Measurements from ENCODE around the gene NOD1. TPM values are rescaled to one million over a fixed set of nuclear protein-coding genes. Genes with fewer than 3 reads are reported as not detected.
"Not testable (repeated sequence)": the region's sequence is repeated elsewhere in the genome, so short reads cannot be mapped to it uniquely, and the experiment has no call there.

Gene NOD1
- polyA plus RNA-seq, 6 donors from 2014 or later, result 7.0 to 16.8 (median 8.6) TPM

GRCh38 chr7:30406664-30407425 is 71.7 kb downstream of the NOD1 start:
- peaks cover 20 to 26% (median 21%) of the 10 kb centered on the region in 3 donors for H3K4me1 Mint-ChIP-seq
- H3K27ac Mint-ChIP-seq, result no peak overlapping the region
- no peaks in the 10 kb centered on the region for H3K9me3 Mint-ChIP-seq

GRCh38 chr7:30405179-30405578 is 73.4 kb downstream of the NOD1 start:
- ATAC-seq (ENCODE audit: low read depth in 2 of 2), result no peak
- no peak for DNase-seq
- Mint-ChIP-seq H3K9me3 (peaks cover 0 to 2% (median 0%) of the 10 kb centered on the region in 7 donors), H3K4me3 (no peak overlapping the region), H3K27ac (no peak overlapping the region), H3K4me1 (peaks cover 4 to 17% (median 8%) of the 10 kb centered on the region in 3 donors), H3K27me3 (no peaks in the 10 kb centered on the region), H3K36me3 (peaks cover 4 to 16% of the 10 kb centered on the region in 2 donors)

More at GRCh38 chr7:30406664-30407425, 71.7 kb downstream of the NOD1 start:
- DNase-seq, result no peak
- H3K36me3 Mint-ChIP-seq, result peaks cover 4 to 16% of the 10 kb centered on the region in 2 donors
- no peak for ATAC-seq (ENCODE audit: low read depth in 2 of 2)
- H3K4me3 Mint-ChIP-seq, result no peak overlapping the region
- H3K27me3 Mint-ChIP-seq, result no peaks in the 10 kb centered on the region

- peaks cover 4 to 16% of the 10 kb centered on the region in 2 donors for H3K36me3 Mint-ChIP-seq
- H3K4me1 Mint-ChIP-seq, result peaks cover 0 to 7% (median 4%) of the 10 kb centered on the region in 3 donors
- no peak overlapping the region for H3K27ac Mint-ChIP-seq
- peaks cover 0 to 2% (median 0%) of the 10 kb centered on the region in 7 donors for H3K9me3 Mint-ChIP-seq
- no peak for ATAC-seq (ENCODE audit: low read depth in 2 of 2)
- no peaks in the 10 kb centered on the region for H3K27me3 Mint-ChIP-seq
- DNase-seq, result no peak
- H3K4me3 Mint-ChIP-seq, result no peak overlapping the region
These were observed 75.1 kb downstream of the NOD1 start for GRCh38 chr7:30403477-30403876.

GRCh38 chr7:30396389-30396788 is 82.2 kb downstream of the NOD1 start:
- no peaks in the 10 kb centered on the region for H3K36me3 Mint-ChIP-seq
- peaks cover 0 to 2% (median 0%) of the 10 kb centered on the region in 7 donors for H3K9me3 Mint-ChIP-seq
- no peak overlapping the region for H3K4me3 Mint-ChIP-seq
- peaks cover 0 to 4% (median 0%) of the 10 kb centered on the region in 3 donors for H3K4me1 Mint-ChIP-seq
- no peaks in the 10 kb centered on the region for H3K27me3 Mint-ChIP-seq
- peak overlapping the region in 3 of 6 donors; percentile 0 to 8 (median 1) for H3K27ac Mint-ChIP-seq
- peak in 1 of 2 donors; percentile 27 for ATAC-seq (ENCODE audit: low read depth in 2 of 2)
- no peak for DNase-seq

- DNase-seq (no peak), ATAC-seq (ENCODE audit: low read depth in 2 of 2) (no peak)
- Mint-ChIP-seq H3K4me3 (no peak overlapping the region), H3K4me1 (peaks cover 0 to 4% (median 0%) of the 10 kb centered on the region in 3 donors), H3K9me3 (peaks cover 0 to 2% (median 0%) of the 10 kb centered on the region in 7 donors), H3K27me3 (no peaks in the 10 kb centered on the region), H3K36me3 (no peaks in the 10 kb centered on the region), H3K27ac (no peak overlapping the region)
These were observed 82.9 kb downstream of the NOD1 start for GRCh38 chr7:30395676-30396075.

GRCh38 chr7:30391806-30392205 is 86.8 kb downstream of the NOD1 start:
- Mint-ChIP-seq H3K27me3 (no peaks in the 10 kb centered on the region), H3K4me3 (no peak overlapping the region), H3K4me1 (peaks cover 5 to 11% (median 11%) of the 10 kb centered on the region in 3 donors), H3K36me3 (peaks cover 0 to 12% of the 10 kb centered on the region in 2 donors), H3K27ac (no peak overlapping the region), H3K9me3 (no peaks in the 10 kb centered on the region)
- DNase-seq, result no peak
- ATAC-seq (ENCODE audit: low read depth in 2 of 2), result no peak

GRCh38 chr7:30390736-30391636 is 87.6 kb downstream of the NOD1 start:
- DNase-seq, result no peak
- Mint-ChIP-seq H3K27ac (peak overlapping the region in 1 of 6 donors; percentile 33), H3K36me3 (peaks cover 0 to 12% of the 10 kb centered on the region in 2 donors), H3K27me3 (no peaks in the 10 kb centered on the region), H3K4me3 (no peak overlapping the region), H3K9me3 (no peaks in the 10 kb centered on the region), H3K4me1 (peaks cover 5 to 12% (median 6%) of the 10 kb centered on the region in 3 donors)
- no peak for ATAC-seq (ENCODE audit: low read depth in 2 of 2)

- H3K4me1 Mint-ChIP-seq, result peaks cover 5 to 12% (median 6%) of the 10 kb centered on the region in 3 donors
- no peak for ATAC-seq (ENCODE audit: low read depth in 2 of 2)
- H3K27me3 Mint-ChIP-seq, result no peaks in the 10 kb centered on the region
- H3K9me3 Mint-ChIP-seq, result no peaks in the 10 kb centered on the region
- peak overlapping the region in 1 of 6 donors; percentile 70 for H3K27ac Mint-ChIP-seq
- H3K4me3 Mint-ChIP-seq, result no peak overlapping the region
- peaks cover 0 to 12% of the 10 kb centered on the region in 2 donors for H3K36me3 Mint-ChIP-seq
- DNase-seq, result no peak
These were observed 88.8 kb downstream of the NOD1 start for GRCh38 chr7:30389791-30390190.

GRCh38 chr7:30382607-30383006 is 96.0 kb downstream of the NOD1 start:
- Mint-ChIP-seq H3K4me3 (no peak overlapping the region), H3K4me1 (peaks cover 0 to 5% (median 0%) of the 10 kb centered on the region in 3 donors), H3K27me3 (no peaks in the 10 kb centered on the region), H3K27ac (no peak overlapping the region), H3K9me3 (peaks cover 0 to 18% (median 9%) of the 10 kb centered on the region in 7 donors), H3K36me3 (no peaks in the 10 kb centered on the region)
- ATAC-seq (ENCODE audit: low read depth in 2 of 2), result no peak
- no peak for DNase-seq

- not testable (repeated sequence) for H3K4me3 Mint-ChIP-seq; DNase-seq; H3K27me3 Mint-ChIP-seq; H3K4me1 Mint-ChIP-seq; H3K36me3 Mint-ChIP-seq; ATAC-seq (ENCODE audit: low read depth in 2 of 2); H3K27ac Mint-ChIP-seq
- H3K9me3 Mint-ChIP-seq, result peaks cover 0 to 18% (median 9%) of the 10 kb centered on the region in 7 donors
These were observed 97.8 kb downstream of the NOD1 start for GRCh38 chr7:30380824-30381223.

GRCh38 chr7:30380294-30380693 is 98.3 kb downstream of the NOD1 start:
- DNase-seq (no peak), ATAC-seq (ENCODE audit: low read depth in 2 of 2) (no peak)
- Mint-ChIP-seq H3K27ac (peak overlapping the region in 1 of 6 donors; percentile 13), H3K4me1 (no peaks in the 10 kb centered on the region), H3K27me3 (no peaks in the 10 kb centered on the region), H3K4me3 (no peak overlapping the region), H3K36me3 (no peaks in the 10 kb centered on the region), H3K9me3 (peaks cover 0 to 18% (median 9%) of the 10 kb centered on the region in 7 donors)

GRCh38 chr7:30379741-30380140 is 98.8 kb downstream of the NOD1 start:
- no peaks in the 10 kb centered on the region for H3K27me3 Mint-ChIP-seq
- peaks cover 0 to 3% (median 0%) of the 10 kb centered on the region in 3 donors for H3K4me1 Mint-ChIP-seq
- no peak for ATAC-seq (ENCODE audit: low read depth in 2 of 2)
- no peaks in the 10 kb centered on the region for H3K36me3 Mint-ChIP-seq
- no peak overlapping the region for H3K4me3 Mint-ChIP-seq
- DNase-seq, result no peak
- H3K9me3 Mint-ChIP-seq, result peaks cover 0 to 18% (median 9%) of the 10 kb centered on the region in 7 donors
- no peak overlapping the region for H3K27ac Mint-ChIP-seq

- Mint-ChIP-seq H3K27me3 (no peaks in the 10 kb centered on the region), H3K27ac (no peak overlapping the region), H3K4me3 (no peak overlapping the region), H3K36me3 (no peaks in the 10 kb centered on the region), H3K9me3 (peaks cover 0 to 18% (median 9%) of the 10 kb centered on the region in 7 donors), H3K4me1 (peaks cover 0 to 4% (median 0%) of the 10 kb centered on the region in 3 donors)
- DNase-seq (no peak), ATAC-seq (ENCODE audit: low read depth in 2 of 2) (no peak)
These were observed 99.5 kb downstream of the NOD1 start for GRCh38 chr7:30379131-30379530.

Measured in naive B cell (primary cell).